DOHH2 (cell line): ENCODE data around the gene CAMTA1.

Experiments used
- H3F3A ChIP-seq: fragments of 200-600 bp; sonication (generic), shearing (Covaris generic); 2 replicates; pipeline ENCODE4 v1.6.0; 2016; ENCODE audit warnings: antibody characterized with exemption, mild to moderate bottlenecking; ENCODE audit not compliant: control insufficient read depth, insufficient read depth
- H3K27ac ChIP-seq: fragments of 200-600 bp; sonication (generic); 2 replicates; pipeline ENCODE4 v1.5.1; 2014; ENCODE audit warnings: low read depth, mild to moderate bottlenecking, low read length, moderate library complexity
- H3K27me3 ChIP-seq: fragments of 200-600 bp; sonication (generic); 2 replicates; pipeline ENCODE4 v1.6.1; 2014; ENCODE audit warnings: mild to moderate bottlenecking, low read length, mixed read lengths; ENCODE audit not compliant: control insufficient read depth
- H3K36me3 ChIP-seq: fragments of 200-600 bp; sonication (generic); 2 replicates; pipeline ENCODE4 v1.6.1; 2014; ENCODE audit warnings: mild to moderate bottlenecking, low read length, moderate library complexity, mixed read lengths; ENCODE audit not compliant: control insufficient read depth
- H3K4me1 ChIP-seq: fragments of 200-600 bp; sonication (generic); 2 replicates; pipeline ENCODE4 v1.6.1; 2014; ENCODE audit warnings: mild to moderate bottlenecking, low read length, mixed read lengths; ENCODE audit not compliant: control insufficient read depth
- H3K4me2 ChIP-seq: fragments of 200-600 bp; sonication (generic); 2 replicates; pipeline ENCODE4 v1.6.0; 2014; ENCODE audit warnings: mild to moderate bottlenecking, low read length, moderate library complexity
- H3K4me3 ChIP-seq: fragments of 200-600 bp; sonication (generic); 2 replicates; pipeline ENCODE4 v1.5.1; 2014; ENCODE audit warnings: mild to moderate bottlenecking, low read length, mixed read lengths
- H3K79me2 ChIP-seq: fragments of 200-600 bp; sonication (generic); 2 replicates; pipeline ENCODE4 v1.6.1; 2014; ENCODE audit warnings: mild to moderate bottlenecking, low read length, mixed read lengths; ENCODE audit not compliant: control insufficient read depth
- H3K9me2 ChIP-seq: fragments of 200-600 bp; sonication (generic); replicated peaks from 2 replicates; pipeline ENCODE4 v1.6.1; 2014; ENCODE audit warnings: mild to moderate bottlenecking, low read length, mixed read lengths; ENCODE audit not compliant: control insufficient read depth
- H3K9me3 ChIP-seq: fragments of 200-600 bp; sonication (generic); 2 replicates; pipeline ENCODE4 v1.6.1; 2014; ENCODE audit warnings: antibody characterized with exemption, low read length, mixed read lengths; ENCODE audit not compliant: control insufficient read depth, insufficient read depth
- H4K20me1 ChIP-seq: fragments of 200-600 bp; sonication (generic); 2 replicates; pipeline ENCODE4 v1.6.0; 2014; ENCODE audit warnings: low read depth, mild to moderate bottlenecking, antibody characterized with exemption, low read length, moderate library complexity; ENCODE audit not compliant: control insufficient read depth, insufficient read depth
- CTCF ChIP-seq: fragments of 200-600 bp; sonication (generic); IDR thresholded peaks from one replicate; pipeline ENCODE4 v1.5.1; 2014; ENCODE audit warnings: antibody characterized with exemption, mild to moderate bottlenecking, low read depth, low read length; ENCODE audit not compliant: poor library complexity, severe bottlenecking
- EZH2phosphoT487 ChIP-seq: fragments of 200-600 bp; sonication (generic); IDR thresholded peaks from 2 replicates; pipeline ENCODE4 v1.6.1; 2017; ENCODE audit warnings: borderline replicate concordance, mild to moderate bottlenecking, antibody characterized with exemption, low read length, moderate library complexity, mixed read lengths

Gene CAMTA1

GRCh38 chr1:7721940-7722669, 936.9 kb downstream of the CAMTA1 start:
- H4K20me1 ChIP-seq: no peaks in the 10 kb centered on the region
- H3K4me1 ChIP-seq: no peaks in the 10 kb centered on the region
- H3K27ac ChIP-seq: no peak overlapping the region
- no peaks in the 10 kb centered on the region for H3K79me2 ChIP-seq
- no peaks in the 10 kb centered on the region for H3K9me3 ChIP-seq
- H3F3A ChIP-seq: no peaks in the 10 kb centered on the region
- H3K4me2 ChIP-seq: no peak overlapping the region
- TF ChIP-seq EZH2phosphoT487 (no peak), CTCF (no peak)
- H3K27me3 ChIP-seq: no peaks in the 10 kb centered on the region; the same call in 1 of the 2 replicates
- no peaks in the 10 kb centered on the region for H3K36me3 ChIP-seq
- no peaks in the 10 kb centered on the region for H3K9me2 ChIP-seq
- no peak overlapping the region for H3K4me3 ChIP-seq

GRCh38 chr1:7722670-7723012, 937.4 kb downstream of the CAMTA1 start:
- Histone ChIP-seq H3K4me1 (no peaks in the 10 kb centered on the region), H3K79me2 (no peaks in the 10 kb centered on the region), H3K4me3 (no peak overlapping the region), H4K20me1 (no peaks in the 10 kb centered on the region), H3K27me3 (no peaks in the 10 kb centered on the region; the same call in 1 of the 2 replicates), H3K27ac (no peak overlapping the region), H3K36me3 (no peaks in the 10 kb centered on the region), H3K9me2 (no peaks in the 10 kb centered on the region), H3K4me2 (no peak overlapping the region), H3F3A (no peaks in the 10 kb centered on the region), H3K9me3 (no peaks in the 10 kb centered on the region)
- TF ChIP-seq EZH2phosphoT487: no peak
- TF ChIP-seq CTCF: no peak

GRCh38 chr1:7726623-7727022, 941.4 kb downstream of the CAMTA1 start:
- Histone ChIP-seq H3K4me3 (no peak overlapping the region), H3K79me2 (no peaks in the 10 kb centered on the region), H3F3A (no peaks in the 10 kb centered on the region), H4K20me1 (no peaks in the 10 kb centered on the region; the same call in 1 of the 2 replicates), H3K4me1 (no peaks in the 10 kb centered on the region), H3K4me2 (no peak overlapping the region), H3K27me3 (no peaks in the 10 kb centered on the region; the same call in 1 of the 2 replicates), H3K9me2 (no peaks in the 10 kb centered on the region), H3K27ac (no peak overlapping the region), H3K9me3 (no peaks in the 10 kb centered on the region), H3K36me3 (no peaks in the 10 kb centered on the region)
- TF ChIP-seq EZH2phosphoT487: no peak
- TF ChIP-seq CTCF: no peak
